ENCODE results near the gene LUM.
"Not testable (repeated sequence)": the region's sequence is repeated elsewhere in the genome, so short reads cannot be mapped to it uniquely, and the experiment has no call there.

Gene LUM

DNA sequence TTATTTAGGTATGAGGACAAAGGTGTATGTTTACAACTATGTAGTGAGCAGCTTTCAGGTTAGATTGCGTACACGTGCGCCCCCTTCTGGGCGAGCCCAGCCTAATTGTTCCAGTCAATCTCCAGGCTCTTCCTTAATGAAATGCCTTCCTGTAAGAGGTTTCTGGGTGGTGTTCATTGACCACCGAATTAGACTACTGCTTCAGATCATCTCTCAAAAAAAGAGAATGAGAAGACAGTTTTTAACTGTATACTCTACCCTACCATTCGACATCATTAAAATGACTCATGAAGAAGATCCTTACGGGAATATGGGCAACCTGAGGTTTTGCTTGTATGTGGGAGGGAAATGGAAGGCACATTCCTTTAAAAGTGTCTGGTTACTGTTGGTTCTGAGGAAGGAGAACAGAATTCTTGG is 2.1 kb downstream of the LUM start:
- peak; percentile 1 for DNase-seq

DNA sequence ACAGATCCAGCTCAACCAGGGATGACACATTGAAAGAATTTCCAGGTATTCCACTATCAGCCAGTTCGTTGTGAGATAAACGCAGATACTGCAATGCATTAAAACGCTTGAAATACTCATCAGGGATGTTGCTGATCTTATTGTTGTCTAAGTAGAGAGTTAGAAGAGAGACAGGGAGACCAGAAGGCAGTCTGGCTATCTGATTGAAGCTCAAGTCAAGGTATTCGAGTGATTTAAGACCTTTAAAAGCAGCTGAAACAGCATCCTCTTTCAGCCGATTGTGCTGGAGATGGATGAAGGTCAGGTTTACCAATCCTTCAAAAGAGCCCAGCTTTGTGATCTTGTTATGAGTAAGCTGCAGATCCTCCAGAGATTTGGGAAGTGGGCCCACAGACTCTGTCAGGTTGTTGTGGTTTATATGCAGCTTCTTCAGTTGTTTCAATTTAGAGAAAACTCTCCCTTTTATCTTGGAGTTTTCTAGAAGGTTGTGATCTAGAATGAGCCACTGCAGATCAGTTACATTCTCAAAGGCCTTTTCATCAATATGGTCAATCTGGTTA is 3.0 kb downstream of the LUM start:
- DNase-seq: no peak

DNA sequence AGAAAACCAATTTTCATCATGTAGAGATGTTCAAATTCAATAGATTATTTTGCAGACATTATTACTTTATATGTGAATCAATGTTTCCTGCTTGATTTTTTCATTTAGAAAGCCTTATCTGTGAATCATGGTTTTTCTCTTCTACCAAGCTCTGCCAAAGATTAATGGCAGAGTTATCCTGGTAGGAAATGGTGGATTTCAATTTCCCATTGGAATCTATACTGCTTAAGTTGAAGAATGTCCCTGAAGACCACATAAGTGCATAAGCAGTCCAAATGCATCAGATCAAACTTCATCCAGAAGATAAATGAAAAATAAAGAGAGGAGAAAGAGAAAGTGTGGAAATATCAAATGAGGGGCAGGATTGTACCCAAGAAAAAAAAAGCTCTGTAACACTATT is 5.0 kb downstream of the LUM start:
- no peak for DNase-seq

DNA sequence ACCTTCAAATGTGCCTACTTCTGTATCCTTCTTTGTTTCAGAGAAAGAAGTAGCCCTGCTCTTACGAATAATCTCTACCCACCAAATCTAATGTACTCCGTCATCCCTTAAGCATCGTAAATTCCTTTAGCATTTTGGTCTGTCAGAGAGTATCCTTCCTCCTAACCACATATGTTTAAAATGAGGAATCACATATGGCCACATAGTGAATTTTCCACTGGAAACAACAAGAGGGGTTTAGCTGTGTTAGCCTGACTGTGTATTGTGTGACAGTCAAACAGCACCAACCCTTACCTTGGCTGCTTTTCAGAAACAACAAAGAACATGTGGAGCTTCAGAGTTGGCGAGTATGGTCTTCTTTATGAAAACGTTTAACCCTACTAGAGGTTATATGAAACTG is 5.5 kb downstream of the LUM start:
- DNase-seq: no peak

DNA sequence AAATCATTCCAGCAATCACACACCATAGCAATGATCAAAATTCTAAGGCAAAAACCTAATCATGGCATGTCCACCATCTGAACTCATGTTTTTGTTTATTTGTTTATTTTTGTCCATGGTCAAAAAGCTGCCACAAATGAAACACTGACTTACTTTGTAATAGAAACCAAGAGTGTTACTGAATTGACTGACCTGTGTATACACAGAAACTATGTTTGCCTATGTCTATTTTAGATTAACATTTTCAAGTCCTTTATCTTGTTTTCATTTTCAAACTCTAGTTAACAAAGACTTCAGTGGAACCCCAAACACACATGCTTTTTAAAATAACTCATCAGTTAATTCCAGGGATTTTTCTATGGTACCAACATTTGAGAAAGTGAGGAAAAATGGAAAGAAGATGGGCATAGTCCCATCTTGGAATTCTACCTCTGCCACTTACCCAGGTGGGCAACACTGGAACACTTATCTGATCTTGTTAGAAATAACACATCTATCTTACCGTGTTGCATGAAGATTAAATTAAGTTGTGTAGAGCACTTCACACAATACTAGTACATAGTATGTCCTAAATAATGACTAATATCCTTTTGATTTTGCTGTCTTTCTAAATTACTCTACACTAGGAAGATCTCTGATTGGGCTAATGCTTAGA is 6.4 kb downstream of the LUM start:
- DNase-seq: no peak

DNA sequence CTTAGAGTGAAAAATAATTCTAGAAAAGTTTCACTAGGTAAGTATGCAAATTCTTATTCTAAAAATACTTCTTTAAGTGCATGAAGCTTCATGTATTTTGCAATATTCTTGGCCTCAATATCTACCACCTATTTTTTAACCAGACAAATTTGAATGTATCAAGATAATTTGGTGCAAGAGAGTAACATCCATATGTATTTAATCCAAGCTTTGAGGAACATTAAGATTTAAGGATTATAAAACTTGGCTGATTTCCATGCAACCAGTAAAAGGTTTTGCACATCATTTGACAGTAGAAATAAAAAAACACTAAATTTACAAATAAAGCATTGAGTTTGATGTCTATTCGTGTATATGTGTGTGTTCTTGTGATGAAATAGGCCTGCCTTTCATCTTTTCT is 7.7 kb downstream of the LUM start:
- no peak for DNase-seq

DNA sequence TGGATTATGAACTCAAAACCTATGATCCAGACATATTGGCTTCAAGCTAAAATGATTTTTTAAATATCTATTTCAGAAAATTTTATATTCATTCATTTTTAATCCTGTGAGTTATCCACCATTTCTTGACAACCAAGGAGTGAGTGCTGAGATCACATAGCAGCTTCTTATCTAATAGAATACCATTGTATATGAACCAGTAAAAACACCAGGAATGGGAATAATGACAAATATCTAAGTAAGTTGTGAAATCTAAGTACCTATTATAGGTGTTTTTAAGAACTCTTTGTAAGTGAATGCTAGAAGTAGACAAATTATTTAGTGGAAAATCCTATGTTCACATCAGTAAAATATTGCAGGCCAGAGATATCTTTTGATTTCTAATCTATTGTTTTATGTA is 8.2 kb downstream of the LUM start:
- DNase-seq: no peak

DNA sequence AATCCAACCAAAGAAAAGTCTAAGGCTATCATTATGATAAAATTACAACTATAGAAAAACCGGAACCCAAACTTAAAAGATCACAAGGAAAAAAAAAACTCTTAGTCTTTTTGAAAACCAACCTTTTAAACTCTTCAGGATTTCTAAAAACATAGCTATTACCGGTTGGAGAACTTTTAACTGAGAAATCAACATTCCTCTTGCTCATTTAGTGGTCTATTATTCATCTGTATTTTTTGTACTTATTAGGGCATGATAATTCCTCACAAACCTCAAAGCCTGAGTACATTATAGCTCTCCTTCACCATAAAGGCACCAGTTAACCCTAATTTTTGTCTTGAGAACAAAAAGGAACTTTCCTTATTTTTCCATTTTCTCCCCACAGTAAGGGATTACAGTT is 10.4 kb downstream of the LUM start:
- no peak for DNase-seq

DNA sequence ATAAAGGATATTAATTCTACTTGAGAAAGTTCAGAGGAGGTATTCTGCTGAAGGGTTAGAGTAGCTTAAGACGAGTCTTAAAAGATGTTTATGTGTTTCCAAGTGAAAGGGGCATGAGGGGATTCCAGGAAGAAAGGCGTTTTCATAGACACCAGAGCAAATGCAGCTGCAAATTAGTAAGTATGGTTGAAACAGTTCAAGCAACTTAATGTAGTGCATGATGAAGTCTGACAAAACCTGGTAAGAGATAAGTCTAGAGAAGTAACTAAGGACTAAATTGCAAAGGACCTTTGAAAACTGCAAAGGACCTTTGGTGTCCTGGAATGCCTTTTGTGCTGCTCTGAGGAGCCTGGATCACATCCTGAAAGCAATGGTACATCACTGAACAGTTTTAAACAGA is 11.5 kb downstream of the LUM start:
- DNase-seq: no peak

DNA sequence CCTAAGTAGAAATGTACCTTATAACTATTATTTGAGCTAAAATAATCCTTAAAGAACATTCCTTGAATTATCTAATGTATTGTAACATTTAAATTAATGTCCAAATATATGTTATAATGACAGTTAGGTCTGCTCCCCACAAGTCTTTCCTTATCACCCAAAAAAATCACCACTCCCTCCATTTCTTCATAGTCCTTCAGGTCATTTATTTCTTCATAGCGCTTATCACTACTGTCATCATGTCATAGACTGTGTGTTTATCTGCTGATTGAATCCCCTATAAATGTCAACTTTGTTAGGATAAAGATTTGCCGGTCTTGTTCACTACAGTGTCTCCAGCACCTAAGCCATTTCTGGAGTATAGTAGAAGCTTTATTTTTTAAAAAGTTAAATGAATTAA is 12.0 kb downstream of the LUM start:
- DNase-seq: no peak

DNA sequence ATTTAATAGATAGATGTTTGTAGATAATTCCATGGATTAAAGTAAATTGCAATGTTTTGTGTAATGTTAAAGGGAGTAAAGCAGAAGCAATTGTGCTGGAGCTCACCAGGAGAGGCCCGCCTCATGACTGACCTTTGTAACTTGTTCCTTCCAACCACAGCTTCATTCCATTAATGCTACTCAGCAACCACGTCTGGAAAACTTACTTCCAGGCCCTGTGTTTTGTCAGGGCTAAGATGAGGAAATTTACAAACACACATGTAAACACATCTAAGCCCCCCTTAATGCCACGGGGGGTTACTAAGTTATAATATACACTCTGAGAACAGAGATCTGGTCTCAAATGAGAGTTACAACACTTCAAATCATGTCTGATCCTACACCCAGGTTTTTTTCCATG is 12.4 kb downstream of the LUM start:
- DNase-seq: no peak

DNA sequence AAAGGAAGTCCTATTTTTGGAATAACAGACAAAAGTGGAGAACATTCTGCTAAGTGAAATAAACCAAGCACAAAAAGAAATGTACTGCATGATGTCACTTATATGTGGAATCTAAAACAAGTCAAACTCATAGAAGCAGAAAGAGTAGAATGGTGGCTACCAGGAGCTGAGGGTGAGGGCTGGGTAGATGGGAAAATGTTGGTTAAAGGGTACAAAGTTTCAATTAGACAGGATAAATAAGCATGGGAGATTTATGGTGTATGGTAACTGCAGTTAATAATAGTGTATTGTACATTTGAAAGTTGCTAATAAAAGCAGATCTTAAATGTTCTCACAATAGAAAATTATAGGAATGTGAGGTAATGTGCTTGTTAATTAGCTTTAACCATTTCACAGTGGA is 12.8 kb downstream of the LUM start:
- no peak for DNase-seq

DNA sequence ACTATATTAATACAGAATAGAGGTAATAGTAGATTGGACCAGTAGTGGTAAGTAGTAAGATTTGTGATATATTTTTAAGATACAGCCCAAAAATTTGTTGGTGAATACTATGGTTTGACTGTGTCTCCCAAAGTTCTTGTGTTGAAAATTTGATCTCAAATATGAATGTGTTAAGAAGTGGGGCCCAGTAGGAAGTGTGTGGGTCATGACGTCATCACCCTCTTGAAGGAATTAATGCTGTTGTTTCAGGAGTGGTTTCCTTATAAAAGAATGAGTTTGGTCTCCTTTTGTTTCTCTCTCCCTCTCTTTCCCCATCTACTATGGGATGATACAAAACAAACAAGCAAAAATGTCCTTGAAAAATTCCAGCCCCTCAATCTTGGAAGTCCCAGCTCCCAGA is 16.3 kb downstream of the LUM start:
- DNase-seq: no peak

DNA sequence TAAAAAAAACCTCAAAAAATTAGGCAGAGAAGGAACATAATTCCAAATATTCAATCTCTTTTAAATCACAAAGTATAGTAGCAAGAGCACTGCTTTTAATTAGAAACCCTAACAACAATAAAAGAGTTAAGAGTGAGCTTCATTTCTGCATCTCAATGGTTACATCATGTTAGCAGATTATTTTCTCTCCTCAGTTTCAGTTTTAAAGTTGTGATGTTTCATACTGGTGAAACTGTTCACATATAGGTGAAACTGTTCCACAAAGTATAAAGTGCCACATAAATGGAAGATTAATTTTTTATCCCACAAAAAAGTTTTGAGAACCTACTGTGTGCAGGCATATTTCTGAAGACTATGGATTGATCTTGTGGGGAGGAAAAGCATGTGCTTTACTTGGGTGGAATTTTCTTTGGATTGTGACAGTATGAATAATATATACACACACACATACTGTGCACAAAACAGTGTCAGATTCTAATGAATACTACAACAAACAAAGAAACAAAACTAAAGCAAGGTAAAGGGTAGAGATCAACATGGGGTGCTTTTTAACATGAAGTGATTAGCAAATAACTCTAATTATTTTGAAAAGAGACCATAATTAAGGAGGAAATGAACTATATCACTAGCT is 17.1 kb downstream of the LUM start:
- no peak for DNase-seq

DNA sequence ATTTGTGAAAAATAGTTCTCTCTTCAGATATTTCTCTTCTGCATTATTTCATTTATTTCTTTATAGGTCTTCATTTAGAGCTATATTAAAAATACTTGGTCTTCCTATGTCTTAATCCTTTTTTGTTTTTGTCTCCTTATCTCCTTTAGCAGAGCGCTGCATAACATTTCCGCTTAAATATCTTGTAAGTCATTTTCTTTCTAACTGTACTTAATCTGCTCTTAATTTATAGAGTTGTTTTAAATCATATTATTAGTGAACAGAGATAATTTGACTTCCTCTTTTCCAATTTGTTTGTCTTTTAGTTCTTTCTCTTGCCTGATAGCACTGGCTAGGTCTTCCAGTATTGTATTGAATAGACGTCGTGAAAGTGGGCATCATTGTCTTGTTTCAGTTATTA is 18.0 kb downstream of the LUM start:
- DNase-seq: no peak

DNA sequence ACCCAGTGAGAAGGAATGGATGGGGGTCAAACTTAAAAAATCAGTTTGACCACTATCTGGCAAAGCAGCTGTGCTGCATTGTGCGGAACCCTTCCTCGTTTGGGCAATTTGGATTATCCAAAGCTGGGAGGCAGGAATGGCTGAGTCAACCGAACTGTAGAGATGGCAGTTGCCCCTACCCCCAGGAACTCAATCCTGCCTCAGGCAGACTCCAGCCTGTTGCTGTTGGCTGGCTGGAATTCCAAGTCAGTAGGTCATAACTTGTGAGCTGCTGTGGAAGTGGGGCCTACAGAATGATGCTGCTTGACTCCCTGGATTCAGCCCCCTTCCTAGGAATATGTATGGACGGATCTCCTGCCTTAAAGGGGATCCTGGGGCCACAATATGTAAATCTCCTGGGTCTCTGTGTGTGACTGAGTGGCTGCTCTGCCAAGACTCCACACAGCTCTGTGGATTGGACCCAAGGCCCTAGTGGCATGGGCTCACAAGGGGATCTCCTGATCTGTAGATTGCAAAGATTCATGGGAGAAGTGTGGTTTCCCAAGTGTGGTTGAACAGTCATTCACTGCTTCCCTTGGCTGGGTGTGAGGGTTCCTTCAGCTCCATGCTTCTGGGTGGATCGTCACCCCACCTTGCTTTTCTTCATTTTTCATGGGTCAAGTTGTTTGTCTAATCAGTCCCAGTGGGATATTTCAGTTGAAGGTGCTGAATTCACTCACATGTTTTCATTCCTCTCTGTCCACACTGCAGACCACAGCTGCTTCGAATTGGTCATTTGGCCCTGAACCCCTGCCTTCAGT is 19.2 kb downstream of the LUM start:
- no peak for DNase-seq

DNA sequence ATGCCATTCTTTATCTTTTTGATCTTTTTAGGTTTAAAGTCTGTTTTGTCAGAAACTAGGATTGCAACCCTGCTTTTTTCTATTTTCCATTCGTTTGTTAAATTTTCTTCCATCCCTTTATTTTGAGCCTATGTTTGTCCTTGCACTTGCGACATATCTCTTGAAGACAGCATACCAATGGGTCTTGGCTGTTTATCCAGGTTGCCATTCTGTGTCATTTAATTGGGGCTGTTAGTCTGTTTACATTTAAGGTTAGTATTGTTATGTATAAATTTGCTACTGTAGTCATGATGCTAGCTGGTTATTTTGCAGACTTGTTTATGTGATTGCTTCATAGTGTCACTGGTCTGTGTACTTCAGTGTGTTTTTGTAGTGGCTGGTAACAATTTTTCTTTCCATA is 21.3 kb downstream of the LUM start:
- DNase-seq: not testable (repeated sequence)

DNA sequence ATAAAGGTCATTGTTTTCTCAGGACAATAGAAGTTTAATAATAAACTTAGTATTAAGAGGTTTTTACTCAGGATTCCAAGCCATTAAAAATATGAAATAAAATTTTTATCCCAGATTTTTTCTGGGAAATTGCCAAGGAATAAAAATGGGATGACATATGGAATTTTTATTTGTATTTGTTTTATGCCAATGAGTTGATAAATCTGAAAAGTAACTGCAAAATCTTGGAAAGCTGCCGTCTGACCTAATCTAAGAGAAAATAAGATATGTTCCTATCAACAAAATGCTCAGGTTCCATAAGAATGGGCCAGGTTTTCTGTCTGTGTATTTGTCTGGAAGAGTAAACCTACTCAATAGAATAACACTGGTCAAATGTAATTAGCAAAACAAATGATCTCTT is 31.3 kb downstream of the LUM start:
- no peak for DNase-seq

DNA sequence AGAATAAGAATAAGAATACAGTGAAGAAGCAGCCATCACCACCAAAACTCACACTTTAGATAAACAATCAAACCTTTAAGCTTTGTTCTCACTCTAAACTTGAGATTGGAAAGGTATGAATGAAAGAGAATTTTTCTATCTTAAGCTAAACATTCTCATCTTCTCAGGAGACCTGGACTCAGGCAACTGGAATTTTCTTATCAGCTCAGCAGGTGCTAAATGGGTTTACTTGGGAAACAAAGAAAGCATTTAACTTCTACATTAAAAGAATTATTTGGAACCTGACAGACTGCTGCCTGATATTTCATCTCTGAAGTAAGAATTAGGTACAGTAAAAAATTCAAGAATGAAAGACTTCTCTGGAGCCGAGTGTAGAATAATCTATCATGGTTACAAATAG is 32.8 kb downstream of the LUM start:
- DNase-seq: no peak

DNA sequence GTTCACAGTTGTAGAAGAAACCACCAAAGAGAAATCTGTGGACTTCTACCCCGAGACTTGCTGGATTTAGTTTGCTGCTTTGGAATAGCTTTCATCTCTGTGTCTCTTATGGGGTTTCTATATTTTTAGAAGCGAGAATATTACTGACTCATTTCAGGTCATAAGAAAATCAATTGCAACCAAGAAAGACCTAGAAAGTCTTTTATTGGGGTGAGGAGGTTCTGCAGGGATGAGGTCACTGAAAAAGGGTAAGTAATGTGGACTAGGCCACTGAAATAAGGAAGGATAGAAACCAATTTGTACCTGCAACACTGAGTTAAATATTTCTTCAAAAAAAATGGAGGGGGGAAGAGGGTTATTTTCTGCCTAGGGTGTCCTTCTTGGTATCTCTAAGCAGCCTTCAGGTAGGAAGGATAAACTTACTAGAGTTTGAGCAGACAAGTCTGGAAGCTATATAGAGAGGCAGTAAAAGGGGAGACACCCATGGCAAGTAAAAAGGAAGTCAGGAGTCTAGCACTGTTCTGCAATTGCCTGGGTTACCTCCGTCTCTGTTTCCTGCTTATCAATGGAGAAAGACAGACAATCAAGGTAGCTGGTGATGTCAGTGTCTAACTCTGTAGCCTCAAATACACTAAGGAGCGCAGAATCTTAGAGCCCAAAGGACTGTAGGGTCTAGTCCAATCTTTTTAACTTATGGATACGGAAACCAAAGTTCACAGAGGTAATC is 33.9 kb downstream of the LUM start:
- DNase-seq: no peak

DNA sequence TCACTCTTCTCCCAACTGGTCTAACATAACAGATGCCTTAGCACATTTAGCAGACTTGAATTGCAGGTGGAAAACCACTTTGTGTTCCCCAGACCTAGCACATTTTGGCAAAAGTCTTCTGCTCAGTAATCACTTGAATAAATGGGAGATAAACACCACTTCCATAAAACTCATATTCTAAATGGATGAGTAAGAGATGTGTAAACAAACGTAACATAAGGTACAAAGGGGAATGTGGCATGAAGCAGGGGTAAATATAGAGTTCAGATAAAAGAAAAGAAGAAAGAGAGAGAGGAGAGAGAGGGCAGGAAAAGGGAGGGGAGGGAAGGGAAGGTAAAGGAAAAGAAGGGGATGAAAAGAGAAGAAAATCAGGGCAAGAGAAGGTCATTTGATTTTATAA is 36.4 kb downstream of the LUM start:
- no peak for DNase-seq

DNA sequence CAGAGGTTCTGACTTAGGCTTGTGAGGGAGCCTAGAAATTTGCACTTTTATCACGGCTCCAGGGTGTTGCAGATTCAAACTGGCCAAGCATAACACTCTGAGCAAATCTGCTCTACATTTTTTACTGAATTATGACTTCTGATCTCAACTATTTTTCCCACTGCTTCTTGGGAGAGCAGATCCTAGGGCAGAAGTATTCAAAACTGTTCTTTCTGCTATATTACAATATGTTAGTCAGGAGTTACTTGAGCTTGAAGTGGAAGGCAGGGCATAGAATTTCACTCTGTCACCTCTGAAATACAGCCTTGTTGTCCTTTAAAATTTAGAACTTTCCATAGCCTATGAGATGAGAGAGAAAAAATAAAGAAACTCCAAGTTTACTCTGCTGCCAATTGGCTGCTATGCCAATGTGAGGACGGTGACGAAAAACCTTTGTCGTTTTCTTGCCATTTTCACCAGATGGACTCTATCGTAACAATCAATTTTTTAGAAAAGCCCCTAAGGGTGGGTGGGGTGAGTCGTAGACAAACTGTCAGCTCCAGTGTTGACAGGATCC is 37.1 kb downstream of the LUM start:
- DNase-seq: no peak

DNA sequence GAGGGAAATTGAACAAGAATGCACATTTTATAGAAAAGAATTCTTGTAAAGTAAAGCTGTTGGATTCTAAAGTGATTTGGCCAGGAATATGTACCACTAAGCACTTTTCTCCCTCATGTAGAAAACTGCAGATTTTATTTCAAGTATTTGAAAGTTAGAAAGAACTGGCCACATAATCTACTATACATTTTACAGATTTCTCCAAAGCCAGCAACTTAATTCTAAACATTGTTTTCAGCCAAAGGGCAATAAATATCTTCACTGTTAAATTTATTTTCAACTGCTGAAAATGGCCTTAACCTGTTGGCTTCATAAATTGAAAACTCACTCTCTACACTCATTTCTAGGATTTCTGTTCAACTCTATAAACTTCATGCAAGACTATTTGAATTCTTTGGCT is 37.9 kb downstream of the LUM start:
- DNase-seq: no peak

Data from NCI-H2107 (cell line).